Astrocyte (in vitro differentiated cells and primary cell): ENCODE measurements around the gene CALML5.

Experiments
- EZH2 ChIP-seq: IDR thresholded peaks from 2 replicates; pipeline ENCODE4 v1.6.1; 2012; ENCODE audit warnings: mild to moderate bottlenecking, low read length, inconsistent platforms; ENCODE audit not compliant: insufficient read depth
- TF ChIP-seq, protein P1 (sequence below): IDR thresholded peaks from 2 replicates; pipeline ENCODE4 v1.5.1; 2011; ENCODE audit warnings: low read depth, mild to moderate bottlenecking, inconsistent platforms, low read length, moderate library complexity; ENCODE audit not compliant: insufficient read depth

DNA sequence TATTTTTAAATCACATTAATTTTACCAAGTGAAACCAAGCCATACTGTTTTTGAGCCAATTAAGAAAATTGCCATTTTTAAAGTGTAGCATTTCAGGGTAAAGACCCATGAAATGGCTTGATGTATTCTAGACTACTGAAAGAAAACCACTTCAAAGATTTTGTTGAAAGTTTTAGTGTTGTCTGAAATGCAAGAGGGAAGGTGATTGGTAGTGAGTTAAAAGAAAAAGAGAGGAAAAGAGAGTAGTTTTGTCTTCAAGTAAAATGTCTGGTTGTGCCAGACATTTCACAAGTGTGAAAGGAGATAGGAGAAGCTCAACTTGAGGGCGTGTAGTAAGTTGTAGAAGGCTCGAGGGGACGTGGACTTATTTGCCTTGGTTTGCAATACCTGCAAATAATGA lies 41.6 kb downstream of the CALML5 start:
- TF ChIP-seq, protein P1, sequence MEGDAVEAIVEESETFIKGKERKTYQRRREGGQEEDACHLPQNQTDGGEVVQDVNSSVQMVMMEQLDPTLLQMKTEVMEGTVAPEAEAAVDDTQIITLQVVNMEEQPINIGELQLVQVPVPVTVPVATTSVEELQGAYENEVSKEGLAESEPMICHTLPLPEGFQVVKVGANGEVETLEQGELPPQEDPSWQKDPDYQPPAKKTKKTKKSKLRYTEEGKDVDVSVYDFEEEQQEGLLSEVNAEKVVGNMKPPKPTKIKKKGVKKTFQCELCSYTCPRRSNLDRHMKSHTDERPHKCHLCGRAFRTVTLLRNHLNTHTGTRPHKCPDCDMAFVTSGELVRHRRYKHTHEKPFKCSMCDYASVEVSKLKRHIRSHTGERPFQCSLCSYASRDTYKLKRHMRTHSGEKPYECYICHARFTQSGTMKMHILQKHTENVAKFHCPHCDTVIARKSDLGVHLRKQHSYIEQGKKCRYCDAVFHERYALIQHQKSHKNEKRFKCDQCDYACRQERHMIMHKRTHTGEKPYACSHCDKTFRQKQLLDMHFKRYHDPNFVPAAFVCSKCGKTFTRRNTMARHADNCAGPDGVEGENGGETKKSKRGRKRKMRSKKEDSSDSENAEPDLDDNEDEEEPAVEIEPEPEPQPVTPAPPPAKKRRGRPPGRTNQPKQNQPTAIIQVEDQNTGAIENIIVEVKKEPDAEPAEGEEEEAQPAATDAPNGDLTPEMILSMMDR: no peak
- TF ChIP-seq EZH2: no peak
